Midbrain (tissue), 1 donor: ENCODE measurements around the gene BTG2.

Source experiments
- DNase-seq: peaks from one replicate; lab custom pipeline; 2025; lab: John Stamatoyannopoulos, UW

Gene BTG2

DNA sequence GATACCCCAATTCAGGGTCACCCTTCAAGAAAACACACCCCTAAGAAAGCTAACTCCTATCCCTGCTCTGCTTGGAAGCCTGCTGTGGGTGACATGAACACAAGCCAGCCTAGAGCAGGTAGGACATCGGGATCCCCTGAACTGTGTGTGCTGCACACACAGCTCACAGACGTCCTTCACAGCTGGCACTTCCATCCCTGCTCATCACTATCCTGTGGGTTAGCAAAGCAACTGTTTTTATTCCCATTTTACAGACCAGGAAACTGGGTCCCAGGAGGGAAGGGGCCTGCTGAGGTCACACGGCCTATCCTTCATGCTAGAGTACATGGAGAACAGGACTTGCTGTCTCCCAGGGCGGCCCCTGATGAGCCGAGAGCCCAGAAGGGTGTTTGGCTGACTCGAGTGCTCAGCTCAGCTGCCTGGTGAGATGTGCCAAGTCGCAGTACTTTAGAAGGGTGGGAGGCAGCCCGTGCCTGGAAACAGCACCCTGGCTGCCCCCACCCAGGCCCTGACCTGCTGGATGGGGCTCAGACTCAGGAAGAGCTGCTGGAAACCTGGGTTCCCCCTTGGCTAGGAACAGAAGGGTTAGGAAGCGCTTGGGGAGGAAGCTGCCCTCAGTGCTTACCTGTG, 28.3 kb upstream of the BTG2 start:
- DNase-seq, result peak; percentile 14

- peak; percentile 89 for DNase-seq
Observed at GRCh38 chr1:203278082-203278884, 27.0 kb upstream of the BTG2 start.

- no peak for DNase-seq
Observed at GRCh38 chr1:203278885-203279406, 26.4 kb upstream of the BTG2 start.

DNA sequence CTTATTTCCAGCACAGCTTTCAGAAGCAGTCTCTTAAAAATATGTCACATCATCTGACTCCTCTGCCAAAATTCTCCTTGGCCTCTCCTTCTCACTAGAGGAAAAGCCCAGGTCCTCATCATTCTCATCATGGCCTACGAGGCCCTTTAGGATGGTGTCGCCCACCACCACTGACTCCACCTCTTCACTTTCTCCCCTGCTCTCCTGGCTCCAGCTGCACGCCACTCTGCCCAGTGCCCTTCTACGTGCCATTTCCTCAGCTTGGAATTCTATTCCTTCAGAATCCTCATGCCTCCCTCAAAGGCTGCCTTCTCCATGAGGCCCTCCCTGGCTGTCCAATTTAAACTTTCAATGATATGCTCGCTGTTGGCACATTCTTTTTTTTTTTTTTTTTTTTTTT, 25.3 kb upstream of the BTG2 start:
- no peak for DNase-seq

- no peak for DNase-seq
Observed at GRCh38 chr1:203281033-203281432, 24.3 kb upstream of the BTG2 start.

DNA sequence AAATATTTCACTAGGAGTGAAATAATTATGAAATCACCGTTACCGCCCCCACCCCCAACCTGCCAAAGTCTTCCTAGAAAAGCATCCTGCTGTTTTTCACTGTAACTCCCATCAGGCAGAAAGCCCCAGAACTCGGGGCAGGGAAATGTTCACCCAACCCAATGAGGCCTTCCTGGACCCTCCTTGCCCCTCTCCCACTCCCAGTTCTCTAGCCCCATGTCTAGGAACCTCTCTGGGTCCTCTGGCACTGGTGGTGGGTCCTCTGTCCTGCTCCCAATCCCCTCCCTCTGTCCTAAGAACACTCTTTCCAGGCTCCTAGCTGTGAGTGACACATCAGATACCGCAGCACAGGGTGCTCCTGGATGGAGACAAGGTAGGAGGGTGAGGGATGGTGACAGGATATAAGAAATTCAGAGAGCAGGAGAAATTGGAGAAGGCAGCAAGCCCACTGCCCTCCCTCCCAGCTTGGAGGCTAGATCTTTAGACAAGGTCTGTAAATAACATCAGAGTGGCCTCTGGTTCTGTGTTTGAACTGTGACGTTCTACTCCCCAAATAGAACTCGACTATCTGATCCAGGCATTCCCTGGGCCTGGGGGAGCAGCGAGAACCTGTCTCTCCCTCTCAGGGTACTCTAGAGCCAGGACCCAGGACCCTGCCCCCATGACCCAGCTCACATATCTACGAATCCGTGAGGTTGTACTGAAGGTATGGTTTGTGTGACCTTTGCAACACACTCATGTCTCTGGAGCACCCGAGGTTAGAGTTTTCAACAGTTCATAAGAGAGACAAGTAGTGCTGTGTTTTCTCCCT, 23.3 kb upstream of the BTG2 start:
- DNase-seq, result no peak

- DNase-seq, result no peak
Observed at GRCh38 chr1:203282720-203283542, 22.4 kb upstream of the BTG2 start.

DNA sequence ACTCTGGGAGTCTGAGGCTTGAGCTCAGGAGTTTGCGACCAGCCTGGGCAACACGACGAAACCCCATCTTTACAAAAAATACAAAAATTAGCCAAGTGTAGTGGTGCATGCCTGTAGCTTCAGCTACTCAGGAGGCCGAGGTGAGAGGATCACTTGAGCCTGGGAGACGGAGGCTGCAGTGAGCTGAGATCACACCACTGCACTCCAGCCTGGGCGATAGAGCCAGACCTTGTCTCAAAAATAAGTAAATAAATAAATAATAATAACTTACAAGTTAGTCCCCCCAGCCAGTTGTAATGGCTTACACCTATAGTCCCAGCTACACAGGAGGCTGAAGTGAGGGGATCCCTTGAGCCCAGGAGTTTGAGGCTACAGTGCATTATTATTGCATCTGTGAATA, 21.7 kb upstream of the BTG2 start:
- no peak for DNase-seq

DNA sequence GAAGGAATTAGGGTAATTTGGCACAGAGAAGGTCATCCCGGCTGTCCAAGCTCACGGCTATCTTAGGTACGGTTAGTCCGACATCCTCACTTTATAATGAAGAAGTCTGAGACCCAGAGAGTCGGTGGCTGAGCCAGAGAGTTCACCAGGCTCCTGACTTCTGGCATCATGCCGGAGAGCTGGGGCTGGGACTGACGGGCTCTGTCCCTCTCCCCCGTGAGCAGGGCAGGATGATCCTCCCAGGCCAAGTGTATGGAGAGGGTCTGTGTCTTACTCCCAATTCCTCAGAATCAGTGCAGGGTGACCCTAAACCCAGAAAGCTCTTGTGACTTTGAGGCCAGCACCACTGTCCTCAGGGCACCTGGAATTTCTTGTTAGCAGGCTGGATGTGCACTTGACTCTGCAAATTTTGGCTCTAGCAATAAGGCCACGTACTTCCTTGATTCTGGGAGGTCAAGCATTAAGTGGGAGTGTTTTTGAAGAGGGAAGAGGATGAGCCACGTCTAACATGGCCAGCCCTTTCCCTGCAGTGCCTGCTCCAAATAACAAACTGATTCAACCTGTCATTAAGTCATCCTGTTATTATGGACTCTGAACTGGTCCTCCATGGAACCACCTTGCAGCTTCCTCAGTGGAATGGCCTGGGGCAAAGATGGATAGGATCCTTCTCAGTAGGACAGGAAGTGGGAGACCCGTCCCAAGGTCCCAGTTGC, 20.8 kb upstream of the BTG2 start:
- no peak for DNase-seq

- DNase-seq, result peak; percentile 74
Observed at GRCh38 chr1:203286161-203286984, 18.9 kb upstream of the BTG2 start.

- peak; percentile 57 for DNase-seq
Observed at GRCh38 chr1:203287109-203287893, 18.0 kb upstream of the BTG2 start.

DNA sequence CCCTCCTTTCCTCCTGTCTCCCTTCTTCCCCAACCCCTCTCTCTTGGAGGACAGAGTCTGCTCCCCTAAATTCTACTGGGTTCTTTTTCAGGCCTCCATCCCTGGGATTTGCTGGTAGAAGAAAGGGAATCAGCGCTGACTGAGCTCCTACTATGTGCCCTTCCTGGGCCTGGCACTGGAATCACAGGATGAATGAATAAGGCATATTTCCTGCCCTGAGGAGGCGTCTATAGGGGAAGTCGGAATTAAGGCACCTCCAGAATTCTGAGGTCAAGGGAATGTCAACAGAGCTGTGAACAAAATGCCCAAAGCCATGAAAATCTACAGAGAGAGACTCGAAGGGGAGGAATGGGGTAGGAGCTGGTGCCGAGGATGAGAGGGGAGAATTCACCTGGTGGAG, 17.4 kb upstream of the BTG2 start:
- DNase-seq, result no peak

DNA sequence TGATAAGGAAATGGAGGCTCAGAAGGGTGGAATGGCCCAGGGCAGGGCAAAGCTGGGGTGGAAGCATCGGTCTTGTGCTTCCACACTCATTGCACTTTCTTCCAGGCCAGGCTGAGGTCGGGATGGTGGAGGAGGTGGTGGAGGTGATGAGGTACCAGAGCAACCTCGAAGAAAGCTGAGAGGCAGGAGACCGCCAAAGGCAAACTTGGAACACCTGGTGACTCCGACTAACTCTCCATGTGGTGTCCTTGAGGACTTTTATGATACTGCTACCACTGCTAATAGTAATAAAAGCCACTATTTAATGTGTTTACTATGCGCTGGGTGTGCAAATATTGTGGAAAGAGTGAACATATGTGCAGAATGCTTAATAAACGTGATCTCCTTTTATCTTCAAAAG, 16.9 kb upstream of the BTG2 start:
- no peak for DNase-seq

- DNase-seq, result peak; percentile 43
Observed at GRCh38 chr1:203289281-203289981, 15.9 kb upstream of the BTG2 start.

DNA sequence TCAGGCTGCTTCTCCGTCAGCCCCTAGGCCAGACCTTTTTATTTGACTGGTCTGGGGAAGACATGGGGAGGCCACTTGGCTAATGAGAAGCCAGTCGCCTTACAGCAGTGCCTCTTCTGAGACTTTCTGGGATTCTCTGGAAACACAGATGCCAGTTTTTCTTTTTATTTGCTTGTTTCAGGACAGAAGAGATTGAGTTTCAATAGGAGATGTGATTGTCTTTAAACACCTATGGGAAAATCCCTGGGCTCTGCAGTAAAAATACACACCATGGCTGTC, 15.4 kb upstream of the BTG2 start:
- no peak for DNase-seq

GRCh38 chr1:203290261-203291089, 14.8 kb upstream of the BTG2 start:
- peak; percentile 89 for DNase-seq

GRCh38 chr1:203291201-203292096, 13.9 kb upstream of the BTG2 start:
- peak; percentile 32 for DNase-seq
